Caco-2 (cell line): Measurements from ENCODE around the gene TMED5. TPM values are rescaled to one million over a fixed set of nuclear protein-coding genes. Genes with fewer than 3 reads are reported as not detected.

Experiments
- BruUV-seq: library from RNA; stranded (reverse); fragments of 400-500 nt; replicated peaks from 2 replicates; lab custom pipeline; 2021; lab: Mats Ljungman, UMichigan
- CTCF ChIA-PET: fragments of 300-600 bp; sonication (Branson Sonifier 250); formaldehyde crosslinking; loops from one replicate; lab custom pipeline; 2022; ENCODE audit warnings: antibody characterized with exemption; lab: Charles Lee
- POLR2A ChIA-PET: fragments of 300-600 bp; sonication (Branson Sonifier 250); formaldehyde crosslinking; loops from one replicate; lab custom pipeline; 2022; ENCODE audit warnings: antibody characterized with exemption; lab: Charles Lee
- DNase-seq, 2 experiments: peaks; one replicate each; pipeline versions ENCODE4 v3.0.0 to v3.0.0-alpha.2; 2020 to 2022
- H3K27me3 ChIP-seq: replicated peaks from 2 replicates; pipeline ENCODE4 v1.6.0; 2011; ENCODE audit warnings: low read length; ENCODE audit not compliant: control insufficient read depth, insufficient read depth
- H3K36me3 ChIP-seq: 2 replicates; pipeline ENCODE4 v1.5.1; 2011; ENCODE audit warnings: low read length; ENCODE audit not compliant: control insufficient read depth, insufficient read depth
- H3K4me1 ChIP-seq: fragments of 250-450 bp; sonication (Bioruptor Pico); 2 replicates; pipeline ENCODE4 v1.5.1; 2020; ENCODE audit warnings: mild to moderate bottlenecking
- H3K4me3 ChIP-seq: 2 replicates; pipeline ENCODE4 v1.5.1; 2011; ENCODE audit warnings: low read depth, mild to moderate bottlenecking, control low read depth, low read length
- H3K9me3 ChIP-seq: fragments of 250-450 bp; sonication (Bioruptor Pico); 2 replicates; pipeline ENCODE4 v1.5.1; 2020; ENCODE audit warnings: mild to moderate bottlenecking, moderate library complexity
- H3K27ac Mint-ChIP-seq: one replicate; pipeline ENCODE4 v1.8.0; 2022; ENCODE audit warnings: mixed read lengths; ENCODE audit not compliant: unreplicated experiment
- H3K27me3 Mint-ChIP-seq: one replicate; pipeline ENCODE4 v1.8.0; 2022; ENCODE audit warnings: mixed read lengths; ENCODE audit not compliant: insufficient read depth, unreplicated experiment
- H3K36me3 Mint-ChIP-seq: one replicate; pipeline ENCODE4 v1.8.0; 2022; ENCODE audit warnings: mild to moderate bottlenecking, mixed read lengths; ENCODE audit not compliant: insufficient read depth, unreplicated experiment
- H3K4me1 Mint-ChIP-seq: one replicate; pipeline ENCODE4 v1.8.0; 2022; ENCODE audit warnings: low read depth, mixed read lengths; ENCODE audit not compliant: unreplicated experiment
- H3K4me3 Mint-ChIP-seq: one replicate; pipeline ENCODE4 v1.8.0; 2022; ENCODE audit warnings: mild to moderate bottlenecking, moderate library complexity, mixed read lengths; ENCODE audit not compliant: unreplicated experiment
- H3K9me3 Mint-ChIP-seq: one replicate; pipeline ENCODE4 v1.8.0; 2022; ENCODE audit warnings: mixed read lengths; ENCODE audit not compliant: unreplicated experiment
- CTCF ChIP-seq, 2 experiments: fragments of 200-600 bp in 1 of 2; IDR thresholded peaks; 1 replicate in 1 of 2; 2 replicates in 1 of 2; pipeline versions ENCODE4 v1.5.1 to v1.8.0; 2011 to 2022; ENCODE audit warnings: antibody characterized with exemption in 1 of 2, control low read depth in 1 of 2, inconsistent platforms in 1 of 2, low read depth in 1 of 2, low read length in 1 of 2, mild to moderate bottlenecking in 1 of 2, moderate library complexity in 1 of 2; ENCODE audit not compliant: insufficient read depth in 1 of 2, severe bottlenecking in 1 of 2, unreplicated experiment in 1 of 2
- intact Hi-C: fragments of 100-400 bp; cut with micrococcal nuclease; formaldehyde crosslinking; loops from one replicate; pipeline ENCODE4 v1.10.0; 2022; ENCODE audit not compliant: unreplicated experiment
- total RNA-seq: library from RNA; stranded (reverse); gene quantifications from 2 replicates; pipeline ENCODE4 v1.2.3, GENCODE V29; 2022

The TMED5 gene
- total RNA-seq, 1 experiment from 2014 or later: 52.6 TPM

- H3K27ac Mint-ChIP-seq: no peak overlapping the region
- H3K9me3 ChIP-seq: no peaks in the 10 kb centered on the region
- H3K4me1 Mint-ChIP-seq: no peaks in the 10 kb centered on the region
- H3K36me3 Mint-ChIP-seq: peaks cover 10% of the 10 kb centered on the region
- CTCF ChIA-PET: no interaction called here
- intact Hi-C loops: no loop called here
- H3K27me3 ChIP-seq: no peaks in the 10 kb centered on the region
- no peak for TF ChIP-seq CTCF (IDR thresholded peaks at IDR 0.05; ENCODE audit: insufficient read depth in 1 of 2, low read depth in 1 of 2, low read length in 1 of 2, severe bottlenecking in 1 of 2, unreplicated experiment in 1 of 2)
- POLR2A ChIA-PET: interaction anchor here (0.5 kb wide), 1 partner anchor 17 kb away, joined by 6 read pairs; no protein-coding TSS in a partner anchor
- H3K4me3 Mint-ChIP-seq: no peak overlapping the region
- no peaks in the 10 kb centered on the region for H3K4me1 ChIP-seq
- no peaks in the 10 kb centered on the region for H3K36me3 ChIP-seq
- BruUV-seq: no TSS peak
- no peaks in the 10 kb centered on the region for H3K27me3 Mint-ChIP-seq
- no peak for DNase-seq
- H3K4me3 ChIP-seq: no peak overlapping the region
- peaks cover 9% of the 10 kb centered on the region for H3K9me3 Mint-ChIP-seq
Observed at GRCh38 chr1:93194231-93194990, 14.2 kb upstream of the TMED5 start.

- no peak overlapping the region for H3K27ac Mint-ChIP-seq
- Histone ChIP-seq H3K36me3 (no peaks in the 10 kb centered on the region), H3K4me3 (no peak overlapping the region), H3K27me3 (no peaks in the 10 kb centered on the region), H3K9me3 (no peaks in the 10 kb centered on the region), H3K4me1 (no peaks in the 10 kb centered on the region)
- no peaks in the 10 kb centered on the region for H3K4me1 Mint-ChIP-seq
- intact Hi-C loops: no loop called here
- H3K9me3 Mint-ChIP-seq: no peaks in the 10 kb centered on the region
- POLR2A ChIA-PET: no interaction called here
- DNase-seq: no peak
- CTCF ChIA-PET: no interaction called here
- peaks cover 8% of the 10 kb centered on the region for H3K36me3 Mint-ChIP-seq
- no TSS peak for BruUV-seq
- no peaks in the 10 kb centered on the region for H3K27me3 Mint-ChIP-seq
- H3K4me3 Mint-ChIP-seq: no peak overlapping the region
- no peak for TF ChIP-seq CTCF (IDR thresholded peaks at IDR 0.05; ENCODE audit: insufficient read depth in 1 of 2, low read depth in 1 of 2, low read length in 1 of 2, severe bottlenecking in 1 of 2, unreplicated experiment in 1 of 2)
Observed at GRCh38 chr1:93190432-93190831, 10.2 kb upstream of the TMED5 start.

GRCh38 chr1:93186667-93187066 is 6.5 kb upstream of the TMED5 start:
- Histone ChIP-seq H3K36me3 (no peaks in the 10 kb centered on the region), H3K4me3 (no peak overlapping the region), H3K4me1 (no peaks in the 10 kb centered on the region), H3K27me3 (no peaks in the 10 kb centered on the region), H3K9me3 (no peaks in the 10 kb centered on the region)
- no peak overlapping the region for H3K27ac Mint-ChIP-seq
- no TSS peak for BruUV-seq
- ChIA-PET CTCF (no interaction called here), POLR2A (no interaction called here)
- peaks cover 15% of the 10 kb centered on the region for H3K36me3 Mint-ChIP-seq
- intact Hi-C loops: no loop called here
- no peaks in the 10 kb centered on the region for H3K9me3 Mint-ChIP-seq
- H3K4me1 Mint-ChIP-seq: no peaks in the 10 kb centered on the region
- H3K27me3 Mint-ChIP-seq: no peaks in the 10 kb centered on the region
- TF ChIP-seq CTCF (IDR thresholded peaks at IDR 0.05; ENCODE audit: insufficient read depth in 1 of 2, low read depth in 1 of 2, low read length in 1 of 2, severe bottlenecking in 1 of 2, unreplicated experiment in 1 of 2): no peak
- DNase-seq: no peak
- no peak overlapping the region for H3K4me3 Mint-ChIP-seq
